HG02981 (cell line): Measurements from ENCODE around the gene SYT1.

Experiments
- ATAC-seq: cut with Tn5 transposase; IDR thresholded peaks from one replicate; pipeline ENCODE4 v1.9.1; 2021; ENCODE audit warnings: mild to moderate bottlenecking, moderate library complexity; ENCODE audit not compliant: unreplicated experiment

SYT1 gene

GRCh38 chr12:79274501-79275064 is 410.0 kb downstream of the SYT1 start:
- peak; percentile 75 for ATAC-seq

- no peak for ATAC-seq
Observed at GRCh38 chr12:79275631-79276030, 411.1 kb downstream of the SYT1 start.

GRCh38 chr12:79283364-79283763 is 418.8 kb downstream of the SYT1 start:
- no peak for ATAC-seq

- no peak for ATAC-seq
Observed at GRCh38 chr12:79288911-79289310, 424.3 kb downstream of the SYT1 start.

GRCh38 chr12:79291711-79292110 is 427.1 kb downstream of the SYT1 start:
- no peak for ATAC-seq

- ATAC-seq, result no peak
Observed at GRCh38 chr12:79294590-79294989, 430.0 kb downstream of the SYT1 start.

- no peak for ATAC-seq
Observed at GRCh38 chr12:79295572-79295971, 431.0 kb downstream of the SYT1 start.

- ATAC-seq, result no peak
Observed at GRCh38 chr12:79296133-79296532, 431.6 kb downstream of the SYT1 start.

GRCh38 chr12:79296871-79297270 is 432.3 kb downstream of the SYT1 start:
- ATAC-seq, result no peak

- no peak for ATAC-seq
Observed at GRCh38 chr12:79298506-79298905, 433.9 kb downstream of the SYT1 start.

- ATAC-seq, result no peak
Observed at GRCh38 chr12:79299447-79300198, 435.0 kb downstream of the SYT1 start.

GRCh38 chr12:79300199-79300568 is 435.6 kb downstream of the SYT1 start:
- ATAC-seq, result no peak

- ATAC-seq, result no peak
Observed at GRCh38 chr12:79301181-79301580, 436.6 kb downstream of the SYT1 start.

GRCh38 chr12:79302162-79302814 is 437.7 kb downstream of the SYT1 start:
- no peak for ATAC-seq

- ATAC-seq, result no peak
Observed at GRCh38 chr12:79307340-79307739, 442.8 kb downstream of the SYT1 start.

GRCh38 chr12:79309039-79309438 is 444.5 kb downstream of the SYT1 start:
- ATAC-seq, result no peak

GRCh38 chr12:79317179-79317847 is 452.7 kb downstream of the SYT1 start:
- no peak for ATAC-seq

- ATAC-seq, result no peak
Observed at GRCh38 chr12:79322905-79323304, 458.3 kb downstream of the SYT1 start.

GRCh38 chr12:79324571-79324970 is 460.0 kb downstream of the SYT1 start:
- ATAC-seq, result no peak

- no peak for ATAC-seq
Observed at GRCh38 chr12:79326222-79326621, 461.6 kb downstream of the SYT1 start.

GRCh38 chr12:79326663-79327062 is 462.1 kb downstream of the SYT1 start:
- ATAC-seq, result no peak

- ATAC-seq, result no peak
Observed at GRCh38 chr12:79327465-79327864, 462.9 kb downstream of the SYT1 start.
